Measurements from ENCODE around the gene PHLDB3. TPM values are rescaled to one million over a fixed set of nuclear protein-coding genes. Genes with fewer than 3 reads are reported as not detected.

The PHLDB3 gene
- total and polyA plus RNA-seq, 12 donors, result 4.0 to 10.0 (median 5.7) TPM

DNA sequence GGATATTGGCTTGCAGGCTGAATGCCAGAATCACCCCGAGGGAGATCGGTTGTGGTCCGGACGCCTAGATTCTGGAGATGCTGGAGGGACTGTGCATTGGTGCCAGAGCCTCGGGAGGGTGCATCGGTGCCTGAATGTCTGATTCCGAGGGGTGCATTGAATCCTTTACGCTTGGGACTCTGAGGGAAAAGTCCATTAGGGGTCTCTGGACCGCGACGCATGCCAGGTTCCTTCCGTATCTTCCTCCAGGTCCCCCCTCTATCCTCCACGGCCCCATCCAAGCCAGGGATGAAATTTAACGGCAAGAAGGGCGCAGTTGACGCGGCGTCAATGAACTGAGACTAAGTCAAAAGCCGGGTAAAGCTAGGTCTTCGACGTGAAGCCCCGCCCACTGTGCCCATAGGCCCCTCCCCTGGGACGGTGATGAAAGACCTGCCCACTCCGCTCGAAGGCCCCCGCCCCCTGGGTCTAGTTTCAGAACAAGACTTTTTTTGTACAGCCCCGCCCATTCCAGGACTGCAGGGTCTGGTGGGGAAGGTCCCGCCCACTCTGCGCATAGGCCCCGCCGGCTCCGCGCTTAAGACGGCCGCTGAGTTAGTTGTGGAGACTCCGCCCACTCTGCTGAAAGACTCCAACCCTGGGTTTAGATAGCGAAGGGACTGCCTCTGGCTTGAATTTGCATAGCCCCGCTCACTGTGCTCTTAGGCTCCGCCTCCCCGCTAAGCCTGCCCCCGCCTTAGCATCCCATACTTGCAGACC lies 29.2 kb upstream of the PHLDB3 start:
- 1% methylated on average over 41 of the region's 41 CpGs for WGBS, 2 donors
- intact Hi-C loops (cut with DNase I), result loop anchor here in 6 of 10 donors (1.0 to 10.0 kb wide), 7 partner anchors 61 to 135 kb away; partner anchors contain the start of genes IRGQ (in 4 of the 6) and ZNF576 (in 4 of the 6)
- peaks cover 0 to 21% (median 11%) of the 10 kb centered on the region in 9 donors for H3K36me3 ChIP-seq

DNA sequence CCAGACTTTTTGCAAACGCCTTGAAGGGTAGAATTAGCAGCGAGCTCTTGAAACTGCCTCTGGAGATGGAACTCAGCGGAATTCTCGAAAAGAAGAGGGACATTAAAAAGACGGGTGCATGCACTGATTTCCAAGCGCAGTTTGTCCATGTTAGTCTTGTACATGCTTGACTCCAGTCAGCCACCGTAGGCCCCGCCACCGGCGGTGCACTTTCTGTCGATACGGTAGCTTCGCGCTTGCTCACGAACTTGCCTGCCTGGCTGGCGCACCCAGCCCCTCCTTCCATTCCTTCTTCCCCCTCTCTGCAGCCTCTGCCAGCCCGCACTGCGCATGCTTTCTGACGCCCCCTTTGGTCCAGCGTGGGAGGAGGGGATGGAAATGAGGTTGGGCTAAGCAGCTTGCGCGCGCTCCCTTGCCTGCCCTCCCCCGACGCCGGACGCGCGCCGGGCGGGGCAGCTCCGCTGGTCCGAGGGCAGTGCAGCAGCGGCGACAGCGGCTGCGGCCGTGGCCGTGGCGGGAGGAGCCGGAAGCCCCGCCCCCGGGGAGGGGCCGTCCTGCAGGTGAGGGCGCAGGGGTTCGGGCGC lies 28.5 kb upstream of the PHLDB3 start, which contains the start of gene ZNF575:
TSS of gene ZNF575 (plus strand) at position 227 of the 584 bp plus-strand sequence. CDS start 1,235 bp downstream, outside the sequence.
- TF ChIP-seq, protein P1, sequence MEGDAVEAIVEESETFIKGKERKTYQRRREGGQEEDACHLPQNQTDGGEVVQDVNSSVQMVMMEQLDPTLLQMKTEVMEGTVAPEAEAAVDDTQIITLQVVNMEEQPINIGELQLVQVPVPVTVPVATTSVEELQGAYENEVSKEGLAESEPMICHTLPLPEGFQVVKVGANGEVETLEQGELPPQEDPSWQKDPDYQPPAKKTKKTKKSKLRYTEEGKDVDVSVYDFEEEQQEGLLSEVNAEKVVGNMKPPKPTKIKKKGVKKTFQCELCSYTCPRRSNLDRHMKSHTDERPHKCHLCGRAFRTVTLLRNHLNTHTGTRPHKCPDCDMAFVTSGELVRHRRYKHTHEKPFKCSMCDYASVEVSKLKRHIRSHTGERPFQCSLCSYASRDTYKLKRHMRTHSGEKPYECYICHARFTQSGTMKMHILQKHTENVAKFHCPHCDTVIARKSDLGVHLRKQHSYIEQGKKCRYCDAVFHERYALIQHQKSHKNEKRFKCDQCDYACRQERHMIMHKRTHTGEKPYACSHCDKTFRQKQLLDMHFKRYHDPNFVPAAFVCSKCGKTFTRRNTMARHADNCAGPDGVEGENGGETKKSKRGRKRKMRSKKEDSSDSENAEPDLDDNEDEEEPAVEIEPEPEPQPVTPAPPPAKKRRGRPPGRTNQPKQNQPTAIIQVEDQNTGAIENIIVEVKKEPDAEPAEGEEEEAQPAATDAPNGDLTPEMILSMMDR (IDR thresholded peaks at IDR 0.05), result peak in 2 of 9 donors; percentile 7 to 13
- H3K27me3 ChIP-seq, result no peaks in the 10 kb centered on the region
- H3K4me1 ChIP-seq, result peaks cover 0 to 35% (median 12%) of the 10 kb centered on the region in 9 donors
- peaks cover 0 to 14% (median 4%) of the 10 kb centered on the region in 9 donors for H3K36me3 ChIP-seq
- peak; percentile 72 to 88 (median 80) for ATAC-seq
- peak within 1 kb of the TSS; percentile 66 to 96 (median 89) for H3K27ac ChIP-seq
- intact Hi-C loops (cut with DNase I), result loop anchor here in 6 of 10 donors (5.0 to 10.0 kb wide), 4 partner anchors 62 to 132 kb away; partner anchors contain the start of genes IRGQ (in 4 of the 6) and ZNF576 (in 4 of the 6)
- WGBS, 2 donors, result 0% methylated on average over 47 of the region's 47 CpGs
- no peaks in the 10 kb centered on the region for H3K9me3 ChIP-seq
- DNase-seq, result peak; percentile 89 to 94
- H3K4me3 ChIP-seq, result peak within 1 kb of the TSS; percentile 48 to 74 (median 61)

More for the DNA sequence above, 29.2 kb upstream of the PHLDB3 start:
- ATAC-seq (peak; percentile 89 to 93 (median 90)), DNase-seq (peak; percentile 96 to 99)
- peaks cover 0 to 6% (median 2%) of the 10 kb centered on the region in 11 donors for H3K9me3 ChIP-seq
- H3K4me3 ChIP-seq, result peak overlapping the region; percentile 48 to 74 (median 61)
- H3K4me1 ChIP-seq, result peaks cover 0 to 33% (median 7%) of the 10 kb centered on the region in 9 donors
- H3K27me3 ChIP-seq, result no peaks in the 10 kb centered on the region
- TF ChIP-seq, protein P1 (IDR thresholded peaks at IDR 0.05), result no peak
- H3K27ac ChIP-seq, result peak overlapping the region; percentile 66 to 96 (median 89)

DNA sequence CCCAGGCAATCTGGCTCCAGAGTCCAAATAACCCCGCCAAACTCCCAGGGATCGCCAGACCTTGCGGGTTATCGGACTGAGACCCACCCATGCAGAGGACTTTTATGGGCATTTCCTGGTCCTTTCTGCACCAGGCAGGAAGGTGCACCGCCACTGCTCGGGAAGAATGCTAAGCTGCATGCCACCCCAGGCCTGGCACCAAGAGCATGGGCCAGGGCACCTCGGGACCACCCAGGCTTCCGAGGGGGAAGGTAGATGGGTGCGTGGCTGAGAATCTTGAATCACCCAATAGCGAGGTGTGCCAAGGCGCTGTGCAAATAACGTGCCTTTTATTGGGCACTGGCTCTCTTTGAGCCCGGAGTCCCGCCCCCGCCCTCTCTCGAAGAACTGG lies 28.0 kb upstream of the PHLDB3 start:
- peak in 1 of 2 donors; percentile 62 for DNase-seq
- WGBS, 2 donors, result 2 to 3% methylated on average over 16 of the region's 16 CpGs

More for the DNA sequence above, 28.0 kb upstream of the PHLDB3 start:
- H3K27ac ChIP-seq, result peak overlapping the region; percentile 20 to 96 (median 89)
- H3K4me1 ChIP-seq, result peaks cover 0 to 40% (median 16%) of the 10 kb centered on the region in 9 donors
- H3K4me3 ChIP-seq, result peak overlapping the region; percentile 48 to 74 (median 61)
- ATAC-seq, result peak in 7 of 8 donors; percentile 0 to 25 (median 4)
- H3K9me3 ChIP-seq, result no peaks in the 10 kb centered on the region
- H3K36me3 ChIP-seq, result peaks cover 0 to 9% (median 0%) of the 10 kb centered on the region in 9 donors
- H3K27me3 ChIP-seq, result no peaks in the 10 kb centered on the region
- TF ChIP-seq, protein P1 (IDR thresholded peaks at IDR 0.05), result no peak
- intact Hi-C loops (cut with DNase I), result loop anchor here in 6 of 10 donors (5.0 to 10.0 kb wide), 4 partner anchors 62 to 132 kb away; partner anchors contain the start of genes IRGQ (in 4 of the 6) and ZNF576 (in 4 of the 6)
